HG03432 (cell line): ENCODE data around the gene ARMH1.
"Not testable (repeated sequence)": the region's sequence is repeated elsewhere in the genome, so short reads cannot be mapped to it uniquely, and the experiment has no call there.

Experiments used
- ATAC-seq: cut with Tn5 transposase; IDR thresholded peaks from one replicate; pipeline ENCODE4 v1.9.1; 2021; ENCODE audit warnings: mild to moderate bottlenecking, moderate library complexity; ENCODE audit not compliant: unreplicated experiment

The ARMH1 gene

GRCh38 chr1:44766421-44766820 is 91.9 kb downstream of the ARMH1 start:
- not testable (repeated sequence) for ATAC-seq
